Measurements from ENCODE around the gene INS.

The INS gene

GRCh38 chr11:2160736-2161259, at the start of gene INS:
Gene INS, minus strand, starts transcription at chr11:2161209. Its CDS starts 238 bp downstream, at chr11:2160971.
- TF ChIP-seq, protein P1, sequence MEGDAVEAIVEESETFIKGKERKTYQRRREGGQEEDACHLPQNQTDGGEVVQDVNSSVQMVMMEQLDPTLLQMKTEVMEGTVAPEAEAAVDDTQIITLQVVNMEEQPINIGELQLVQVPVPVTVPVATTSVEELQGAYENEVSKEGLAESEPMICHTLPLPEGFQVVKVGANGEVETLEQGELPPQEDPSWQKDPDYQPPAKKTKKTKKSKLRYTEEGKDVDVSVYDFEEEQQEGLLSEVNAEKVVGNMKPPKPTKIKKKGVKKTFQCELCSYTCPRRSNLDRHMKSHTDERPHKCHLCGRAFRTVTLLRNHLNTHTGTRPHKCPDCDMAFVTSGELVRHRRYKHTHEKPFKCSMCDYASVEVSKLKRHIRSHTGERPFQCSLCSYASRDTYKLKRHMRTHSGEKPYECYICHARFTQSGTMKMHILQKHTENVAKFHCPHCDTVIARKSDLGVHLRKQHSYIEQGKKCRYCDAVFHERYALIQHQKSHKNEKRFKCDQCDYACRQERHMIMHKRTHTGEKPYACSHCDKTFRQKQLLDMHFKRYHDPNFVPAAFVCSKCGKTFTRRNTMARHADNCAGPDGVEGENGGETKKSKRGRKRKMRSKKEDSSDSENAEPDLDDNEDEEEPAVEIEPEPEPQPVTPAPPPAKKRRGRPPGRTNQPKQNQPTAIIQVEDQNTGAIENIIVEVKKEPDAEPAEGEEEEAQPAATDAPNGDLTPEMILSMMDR (IDR thresholded peaks at IDR 0.05; ENCODE audit: control insufficient read depth, insufficient read depth, low read depth, low read length, missing control alignments), result no peak
- H3K4me3 ChIP-seq (ENCODE audit: control insufficient read depth, low read depth, low read length), result no peak within 1 kb of the TSS
- DNase-seq (ENCODE audit: low read depth), result no peak

DNA sequence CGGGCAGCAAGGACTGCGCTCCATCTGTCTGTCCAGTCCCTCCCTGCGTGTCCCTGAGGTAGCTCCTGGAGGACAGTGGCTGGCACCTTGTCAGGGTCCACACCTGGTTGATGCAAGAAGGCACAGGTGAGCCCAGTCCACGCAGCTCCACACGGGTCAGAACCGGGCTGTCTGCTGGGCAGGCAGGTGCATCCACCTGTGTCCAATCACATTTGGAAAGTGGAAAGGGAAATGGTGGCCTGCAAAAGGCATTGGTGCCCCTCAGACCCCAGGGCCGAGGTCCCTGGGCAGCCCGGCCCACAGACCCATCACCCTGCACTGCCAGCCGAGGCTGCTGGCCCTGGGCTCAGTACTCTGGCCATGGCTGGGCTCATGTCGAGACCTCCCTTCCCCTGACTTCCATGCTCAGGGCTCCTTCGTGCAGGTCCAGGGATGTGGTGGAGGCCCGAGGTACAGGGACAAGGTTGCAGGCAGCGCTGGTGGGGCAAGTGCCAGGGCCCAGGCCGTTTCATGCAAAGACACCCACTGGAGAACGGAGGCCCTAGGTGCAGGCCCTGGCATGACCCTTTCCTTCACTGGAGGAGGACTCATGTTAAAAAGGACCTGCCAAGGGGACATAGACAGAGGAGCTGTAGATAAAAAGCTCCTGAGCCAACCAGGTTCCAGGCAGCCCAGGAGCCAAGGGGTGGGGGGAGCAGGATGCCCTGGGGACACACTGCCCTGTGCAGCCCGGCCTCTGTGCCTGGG, 49.5 kb upstream of the INS start:
- TF ChIP-seq, protein P1 (IDR thresholded peaks at IDR 0.05; ENCODE audit: control insufficient read depth, insufficient read depth, low read depth, low read length, missing control alignments), result no peak
- no peak overlapping the region for H3K4me3 ChIP-seq (ENCODE audit: control insufficient read depth, low read depth, low read length)
- no peak for DNase-seq (ENCODE audit: low read depth)

- no peak overlapping the region for H3K4me3 ChIP-seq (ENCODE audit: control insufficient read depth, low read depth, low read length)
- TF ChIP-seq, protein P1 (IDR thresholded peaks at IDR 0.05; ENCODE audit: control insufficient read depth, insufficient read depth, low read depth, low read length, missing control alignments), result no peak
- no peak for DNase-seq (ENCODE audit: low read depth)
These were observed 48.9 kb upstream of the INS start for GRCh38 chr11:2209900-2210321.

GRCh38 chr11:2209370-2209801, 48.4 kb upstream of the INS start:
- DNase-seq (ENCODE audit: low read depth), result no peak
- no peak overlapping the region for H3K4me3 ChIP-seq (ENCODE audit: control insufficient read depth, low read depth, low read length)
- TF ChIP-seq, protein P1 (IDR thresholded peaks at IDR 0.05; ENCODE audit: control insufficient read depth, insufficient read depth, low read depth, low read length, missing control alignments), result no peak

DNA sequence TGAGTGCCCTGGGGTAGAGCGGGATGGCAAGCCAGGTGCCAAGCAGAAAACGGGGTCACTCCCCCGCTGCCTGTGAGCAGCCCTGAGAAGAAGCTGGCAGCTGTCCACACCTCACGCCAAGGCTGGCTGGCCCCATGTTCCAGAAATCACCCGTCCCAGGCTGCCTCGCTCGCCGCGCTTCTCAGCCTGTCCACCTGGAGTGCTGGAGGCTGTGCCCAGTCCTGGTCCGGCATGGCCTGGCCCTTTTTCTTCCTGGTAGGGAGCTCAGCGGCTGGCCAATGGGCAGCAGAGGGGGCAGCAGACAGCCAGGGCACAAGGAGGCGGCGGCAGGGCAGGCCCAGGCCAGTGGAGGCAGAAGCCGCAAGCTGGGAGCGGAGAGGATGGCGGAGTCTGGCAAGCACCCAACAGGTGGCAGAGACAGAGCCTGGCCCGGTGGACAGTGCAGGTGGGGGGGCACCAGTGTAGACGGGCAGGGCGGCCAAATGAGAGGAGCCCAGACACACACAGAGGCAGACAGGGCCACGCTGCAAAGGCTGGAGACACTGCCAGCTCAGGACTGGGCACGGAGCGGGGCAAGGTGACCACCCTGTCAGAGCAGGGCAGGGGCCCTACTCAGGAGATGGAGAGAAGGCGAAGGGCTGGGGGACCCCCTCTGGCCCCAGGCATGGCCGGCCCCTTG, 47.8 kb upstream of the INS start:
- DNase-seq (ENCODE audit: low read depth), result no peak
- TF ChIP-seq, protein P1 (IDR thresholded peaks at IDR 0.05; ENCODE audit: control insufficient read depth, insufficient read depth, low read depth, low read length, missing control alignments), result no peak

GRCh38 chr11:2207773-2208621, 47.0 kb upstream of the INS start:
- TF ChIP-seq, protein P1 (IDR thresholded peaks at IDR 0.05; ENCODE audit: control insufficient read depth, insufficient read depth, low read depth, low read length, missing control alignments), result no peak
- H3K4me3 ChIP-seq (ENCODE audit: control insufficient read depth, low read depth, low read length), result no peak overlapping the region
- no peak for DNase-seq (ENCODE audit: low read depth)

More for the DNA sequence above, 47.8 kb upstream of the INS start:
- H3K4me3 ChIP-seq (ENCODE audit: control insufficient read depth, low read depth, low read length), result no peak overlapping the region
